GM12873 (cell line): ENCODE data around the gene PRKG1.

ENCODE experiments used
- CTCF ChIP-seq: IDR thresholded peaks from 2 replicates; pipeline ENCODE4 v1.5.1; 2012; ENCODE audit warnings: low read depth, mild to moderate bottlenecking, moderate library complexity, low read length, control low read depth; ENCODE audit not compliant: insufficient read depth; ENCODE audit errors: missing control alignments

Gene PRKG1

DNA sequence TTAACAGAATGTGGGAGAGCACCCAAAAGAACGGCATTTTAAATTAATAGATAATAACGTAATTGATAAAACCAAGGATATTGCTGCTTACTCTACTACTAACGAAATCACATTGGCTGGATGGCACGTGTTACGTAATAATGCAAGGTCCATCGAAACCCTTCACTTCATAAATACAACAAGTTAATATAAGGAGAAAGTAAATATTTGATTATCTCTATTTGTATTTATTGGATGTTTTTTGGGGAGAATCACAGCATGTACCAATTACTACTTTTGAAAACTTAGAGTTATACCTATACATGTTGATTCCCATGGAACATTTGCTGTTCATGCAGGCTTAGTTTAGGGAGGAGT lies 1.6 kb downstream of the PRKG1 start:
- no peak for TF ChIP-seq CTCF

- no peak for TF ChIP-seq CTCF
Observed at GRCh38 chr10:51076299-51076841, 2.1 kb downstream of the PRKG1 start.

GRCh38 chr10:51077074-51077473 lies 2.8 kb downstream of the PRKG1 start:
- no peak for TF ChIP-seq CTCF

DNA sequence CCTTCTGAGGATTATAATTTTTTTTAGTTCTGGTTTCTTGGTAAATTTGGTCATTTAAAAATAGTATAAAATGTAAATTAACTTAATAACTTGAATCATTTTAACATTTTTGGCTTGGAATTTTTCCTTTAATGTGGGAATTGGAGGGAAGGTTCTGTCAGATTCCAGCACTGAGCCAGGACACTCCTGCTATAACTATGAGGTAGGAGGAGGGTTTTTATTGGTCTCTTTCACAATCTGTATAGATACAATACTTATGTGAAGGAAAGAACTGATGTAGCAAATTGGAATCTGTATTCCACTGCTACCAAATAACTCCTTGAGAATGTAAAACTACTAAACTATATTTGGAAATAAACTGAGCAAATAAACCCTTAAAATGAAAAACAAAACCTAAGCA lies 3.2 kb downstream of the PRKG1 start:
- TF ChIP-seq CTCF: no peak

- TF ChIP-seq CTCF: no peak
Observed at GRCh38 chr10:51079331-51079730, 5.0 kb downstream of the PRKG1 start.

GRCh38 chr10:51079766-51080165 lies 5.5 kb downstream of the PRKG1 start:
- TF ChIP-seq CTCF: no peak

GRCh38 chr10:51080311-51081006 lies 6.2 kb downstream of the PRKG1 start:
- TF ChIP-seq CTCF: no peak
